SW 1271 (cell line): ENCODE measurements around the gene MED9.

Experiments
- DNase-seq, 2 experiments: peaks; one replicate each; lab custom pipeline; 2025; lab: John Stamatoyannopoulos, UW

Gene MED9

DNA sequence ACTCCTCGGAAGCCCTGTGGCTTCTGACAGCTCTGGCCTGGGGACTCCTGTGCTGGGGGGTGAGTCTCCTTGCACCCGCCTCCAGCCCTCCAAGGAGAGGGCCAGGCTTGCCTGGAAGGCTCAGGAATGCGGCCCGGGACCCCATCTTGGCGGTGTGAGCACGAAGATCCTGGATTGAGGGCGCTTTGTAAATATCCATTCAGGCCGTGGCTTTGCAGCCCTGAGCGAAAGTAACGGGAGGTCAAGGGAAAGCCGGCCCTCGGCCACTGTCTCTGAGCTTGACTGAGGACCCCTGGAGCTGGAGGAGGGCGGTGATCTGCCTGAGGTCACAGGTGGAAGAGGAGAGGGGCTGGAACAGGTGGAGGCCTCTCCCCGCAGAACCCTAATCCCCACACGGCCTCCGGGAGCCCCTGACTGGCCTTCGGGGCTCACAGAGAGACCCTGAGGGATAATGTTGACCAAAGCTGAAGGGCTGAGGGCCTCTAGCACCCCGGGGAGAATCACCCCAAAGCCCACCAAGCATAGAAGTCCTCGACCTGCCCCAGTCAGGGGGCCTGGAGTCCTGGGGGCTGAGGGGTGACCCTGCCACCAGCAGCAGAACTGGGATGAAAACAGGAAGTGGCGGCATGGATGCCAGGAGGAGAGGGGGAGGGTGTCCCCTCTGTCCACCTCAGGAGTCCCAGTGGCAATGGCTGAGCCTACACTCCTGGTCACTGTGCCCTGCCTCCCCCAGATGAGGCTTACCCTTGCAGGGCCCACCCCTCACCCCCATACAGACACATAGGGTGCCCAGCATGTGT, 27.7 kb downstream of the MED9 start:
- no peak for DNase-seq

DNA sequence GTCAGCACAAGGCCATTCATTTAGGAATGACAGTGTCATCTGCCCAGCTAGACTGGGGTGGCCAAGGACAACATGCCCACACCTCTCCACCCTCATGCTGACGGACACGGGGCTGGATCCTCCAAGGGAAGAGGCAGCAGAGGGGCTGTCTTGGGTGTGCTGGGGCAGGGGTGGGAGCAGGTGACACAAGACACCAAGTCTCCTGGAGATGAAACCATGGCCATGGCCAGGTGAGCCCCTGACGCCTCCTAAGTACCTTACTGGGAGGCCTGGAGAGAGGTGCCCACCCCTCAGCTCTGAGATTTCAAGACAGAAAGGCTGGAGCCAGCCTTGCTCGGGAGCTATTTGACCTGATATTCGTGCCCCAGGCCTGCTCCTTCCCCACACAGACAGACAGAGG, 28.4 kb downstream of the MED9 start:
- DNase-seq: no peak

DNA sequence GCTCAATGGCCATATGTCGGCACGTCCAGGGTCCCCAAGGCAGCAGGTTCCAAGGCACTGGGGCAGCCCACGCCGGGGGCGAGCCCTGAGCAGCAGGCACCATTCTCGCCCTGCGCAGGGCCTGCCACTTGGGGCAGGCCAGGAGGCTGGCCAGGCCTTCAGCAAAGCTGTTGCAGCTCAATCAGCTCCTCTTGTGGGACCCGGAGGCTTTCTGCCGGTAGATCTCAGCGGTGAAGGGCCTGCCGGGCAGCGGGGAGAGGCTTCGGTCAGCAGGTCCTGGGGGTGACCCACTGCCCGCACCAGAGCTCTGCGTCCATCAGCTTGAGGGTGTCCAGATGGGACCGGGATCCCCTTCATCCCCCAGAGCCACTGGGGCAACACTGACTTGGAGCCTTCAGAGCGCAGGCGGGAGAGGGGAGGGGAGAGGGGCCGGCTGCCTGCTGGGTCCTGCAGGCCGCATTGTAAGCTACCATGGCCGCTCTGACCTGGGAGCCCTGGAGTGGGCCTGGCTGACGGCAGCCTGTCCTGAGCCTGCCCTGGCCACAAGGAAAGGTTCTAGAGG, 28.9 kb downstream of the MED9 start:
- no peak for DNase-seq

DNA sequence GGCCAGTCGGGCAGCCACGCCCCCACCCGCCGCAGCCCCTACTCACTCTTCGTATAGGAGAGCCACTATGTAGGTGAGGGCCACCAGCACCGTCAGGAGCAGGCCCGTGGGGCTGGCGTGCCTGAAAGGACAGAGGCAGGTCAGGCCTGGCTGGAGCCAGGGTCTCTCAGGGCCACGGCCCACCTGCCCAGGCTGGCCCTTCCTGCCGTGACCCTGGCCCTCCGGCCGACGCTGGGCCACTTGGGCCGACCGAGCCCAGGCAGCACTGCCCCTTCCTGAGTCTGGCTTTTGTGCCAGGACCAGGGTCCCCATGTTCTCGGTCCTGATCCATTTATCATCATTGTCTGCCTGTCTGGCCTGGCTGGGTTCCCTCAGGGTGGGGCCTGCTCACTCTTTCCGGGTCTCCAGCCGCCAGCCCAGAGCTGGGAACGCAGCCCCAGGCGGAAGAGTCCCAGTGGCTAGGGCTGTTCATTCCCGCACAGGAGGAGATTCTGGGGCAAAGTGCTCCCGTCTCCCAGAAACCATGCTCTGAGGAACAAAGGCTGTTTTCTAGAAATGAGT, 29.5 kb downstream of the MED9 start:
- no peak for DNase-seq

DNA sequence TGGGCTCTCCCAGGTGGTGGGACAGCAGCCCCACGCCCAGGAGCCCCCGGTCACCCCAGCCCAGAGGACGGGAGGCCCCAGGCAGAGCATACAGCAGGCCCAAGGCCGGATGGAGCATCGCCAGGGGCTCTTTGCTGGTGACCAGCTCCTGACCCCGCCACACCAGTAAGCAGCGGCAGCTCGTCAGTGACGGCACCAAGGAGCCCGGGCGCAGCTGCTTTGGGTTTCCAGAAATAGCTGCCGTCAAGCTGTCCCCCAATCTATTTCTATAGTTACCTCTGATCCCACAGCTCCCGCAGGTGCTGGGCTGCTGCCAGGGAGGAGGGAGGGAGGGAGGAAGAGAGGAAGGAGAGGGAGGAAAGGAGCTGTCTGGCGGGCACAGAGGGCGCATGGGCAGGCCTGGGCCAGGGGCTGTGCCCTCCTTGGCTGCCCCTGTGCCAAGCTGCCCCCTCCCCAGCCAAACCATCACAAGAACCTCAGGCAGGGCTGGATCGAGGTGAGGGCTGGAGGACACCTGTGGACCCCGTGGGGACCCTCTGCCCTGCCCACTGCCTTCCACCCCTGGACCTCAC, 30.2 kb downstream of the MED9 start:
- no peak for DNase-seq

DNA sequence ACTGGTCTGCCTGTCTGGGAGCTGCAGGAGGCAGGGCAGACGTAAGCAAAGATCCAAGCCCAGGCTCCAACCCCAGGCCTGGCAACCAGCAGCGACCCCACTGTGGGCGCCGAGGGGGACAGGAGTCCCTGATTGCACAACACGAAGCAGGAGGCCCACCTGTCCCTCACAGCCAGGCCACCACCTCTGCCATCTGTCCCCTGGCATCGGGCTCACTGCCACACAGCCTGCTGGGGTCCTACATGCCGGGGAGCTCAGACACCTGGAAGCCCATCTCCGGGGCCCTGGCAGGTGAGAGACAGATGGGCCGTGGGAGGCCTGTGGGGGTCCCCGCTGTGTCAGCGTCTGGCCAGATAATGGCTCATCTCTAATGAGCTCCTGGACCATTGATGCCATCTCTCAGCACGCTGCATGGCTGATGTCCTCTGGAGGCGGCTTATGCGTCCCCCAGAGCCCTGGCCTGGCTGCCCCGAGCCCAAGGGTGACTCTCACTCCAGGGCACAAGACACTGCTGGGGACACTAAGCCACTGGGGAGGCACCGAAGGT, 30.7 kb downstream of the MED9 start:
- DNase-seq: no peak

DNA sequence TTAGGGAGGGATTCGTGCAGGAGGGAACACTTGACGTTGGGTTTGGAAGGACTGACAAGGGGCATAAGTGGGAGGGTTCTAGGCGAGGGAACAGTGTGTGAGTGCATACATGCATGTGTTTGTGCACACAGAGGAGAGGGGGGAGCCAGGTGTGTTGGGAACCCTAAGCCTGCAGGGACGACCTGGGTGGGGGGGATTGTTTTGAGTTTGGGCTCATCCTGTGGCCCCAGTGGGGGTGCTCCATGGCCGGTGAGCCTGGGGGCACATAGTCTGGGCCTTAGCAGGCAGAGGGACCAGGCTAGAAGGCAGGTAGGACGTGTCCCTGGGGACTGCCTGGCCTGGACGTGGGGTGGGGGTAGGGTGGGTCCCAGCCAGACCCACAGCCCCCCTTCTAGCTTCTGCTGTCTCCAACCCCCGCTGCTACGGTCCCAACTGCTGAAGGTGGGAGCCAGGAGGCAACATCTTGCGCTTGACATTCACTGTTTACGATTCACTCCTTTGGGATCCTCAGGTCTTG, 31.3 kb downstream of the MED9 start:
- DNase-seq: no peak

DNA sequence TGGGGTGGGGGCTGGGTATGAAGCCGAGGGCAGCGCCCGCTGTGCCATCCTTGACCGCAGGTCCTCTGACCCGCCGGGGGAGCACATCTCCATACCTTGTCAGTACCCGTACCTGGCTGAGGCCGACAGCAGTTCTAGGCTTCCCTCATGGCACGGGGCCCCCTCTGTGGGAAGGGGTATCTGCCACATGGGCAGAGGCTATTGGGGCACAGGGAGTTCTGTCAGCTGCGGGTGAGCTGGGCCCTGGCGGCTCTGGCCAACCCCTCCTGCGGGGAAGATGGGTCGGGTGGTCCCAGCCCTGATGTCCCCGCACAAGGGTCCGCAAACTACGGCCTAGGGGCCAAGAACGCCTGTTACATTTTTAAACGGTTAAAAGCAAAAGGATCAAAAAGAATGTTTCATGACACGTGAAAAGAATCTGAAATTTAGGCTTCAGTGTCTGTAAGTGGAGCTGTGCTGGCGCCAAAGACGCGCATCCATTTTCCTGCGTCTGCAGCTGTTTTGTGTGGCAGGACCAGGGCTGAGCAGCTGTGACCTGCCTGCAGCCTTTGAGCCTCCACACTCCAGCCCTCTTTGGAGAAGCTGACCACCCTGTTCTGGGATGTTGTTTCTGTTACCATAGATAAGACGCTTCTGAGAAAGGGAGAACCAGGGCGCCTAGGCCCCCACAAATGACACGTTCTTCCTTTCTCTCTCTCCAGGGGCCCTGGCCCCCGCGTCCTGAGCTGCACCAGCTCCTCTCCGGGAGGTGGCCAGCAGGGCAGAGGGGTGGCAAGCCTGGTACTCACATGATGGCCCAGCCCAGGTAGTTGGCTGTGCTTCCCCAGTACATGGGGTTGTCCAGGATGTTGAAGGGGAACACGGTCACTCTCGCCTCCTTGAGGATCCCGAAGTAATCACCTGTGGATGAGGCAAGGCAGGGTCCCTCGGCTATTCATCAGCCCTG, 32.1 kb downstream of the MED9 start:
- no peak for DNase-seq

DNA sequence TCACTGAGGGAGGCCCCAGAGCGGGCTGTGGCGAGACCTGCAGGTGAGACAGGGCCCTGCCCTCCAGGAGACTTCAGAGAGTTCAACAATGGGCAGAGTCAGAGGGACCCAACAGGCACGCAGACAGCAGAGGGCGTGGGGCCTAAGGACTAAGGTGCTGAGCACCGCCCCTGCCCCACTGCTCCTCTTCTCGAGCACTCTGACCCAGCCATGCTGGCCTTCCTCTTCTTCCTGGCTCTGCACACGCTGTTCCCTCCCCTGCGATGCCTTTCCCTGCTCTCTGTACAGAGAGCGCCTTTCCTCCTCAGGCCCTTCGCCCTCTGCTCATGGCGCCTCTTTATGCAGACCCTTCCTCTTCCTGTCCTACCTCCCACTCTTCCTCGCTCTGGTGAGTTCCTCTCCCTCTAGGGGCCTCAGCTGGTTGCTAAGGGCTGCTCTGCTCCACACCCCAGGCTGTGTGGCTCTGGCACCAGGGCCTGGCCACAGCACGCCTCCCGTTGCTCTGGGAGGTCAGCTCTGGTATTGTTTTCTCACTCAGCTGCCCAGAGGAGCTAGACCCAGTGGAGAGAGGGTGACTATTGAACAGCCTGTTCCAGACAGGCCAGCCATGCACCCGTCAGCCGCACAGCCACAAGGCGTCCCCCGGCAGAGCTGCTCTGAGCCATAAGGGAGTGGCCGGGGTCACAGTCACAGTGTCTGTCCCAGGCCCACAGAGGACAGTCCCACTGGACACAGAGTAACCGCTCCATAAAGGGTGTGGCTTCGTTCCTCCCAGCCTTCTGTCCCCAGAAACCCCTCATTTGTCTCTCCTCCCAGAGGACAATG, 33.0 kb downstream of the MED9 start:
- no peak for DNase-seq

DNA sequence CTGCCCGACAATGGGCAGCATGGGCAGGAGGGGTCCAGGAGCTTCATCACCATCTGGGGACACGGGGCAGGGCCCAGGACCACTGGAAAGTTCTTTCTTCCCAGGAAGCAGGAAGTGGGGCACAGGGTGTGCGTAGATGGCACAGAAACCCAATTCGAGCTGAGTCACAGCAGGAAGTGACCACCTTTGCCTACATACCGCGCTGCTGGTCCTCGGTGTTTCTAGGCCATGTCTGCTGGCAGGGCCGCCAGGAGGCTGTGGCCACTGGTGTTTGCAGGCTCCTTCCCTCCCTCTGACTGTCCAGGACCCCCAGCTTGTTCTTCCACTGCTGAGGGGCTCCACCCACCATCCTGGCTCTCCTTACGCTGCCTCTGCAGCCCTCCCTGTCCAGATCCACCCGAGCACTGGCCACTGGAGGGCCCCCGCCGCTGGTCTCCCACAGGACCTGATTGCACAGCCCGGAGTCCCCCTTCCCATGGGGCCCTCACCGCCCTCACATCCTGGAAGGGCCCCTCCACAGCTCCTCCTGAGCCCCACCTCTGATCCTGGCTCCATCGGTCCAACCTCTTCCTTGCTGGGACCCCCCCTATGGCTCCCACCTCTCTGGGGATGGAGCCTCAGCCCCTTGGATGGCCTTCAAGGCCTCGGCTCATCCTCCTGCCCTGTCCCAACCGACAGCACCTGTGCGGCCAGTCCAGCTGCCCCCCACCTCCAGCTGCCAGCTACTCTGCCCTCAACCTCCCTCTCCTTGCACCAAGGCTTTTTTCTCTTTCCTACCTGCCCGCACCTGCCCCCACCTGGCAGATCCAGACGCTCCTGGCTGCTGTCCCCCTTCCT, 33.9 kb downstream of the MED9 start:
- DNase-seq: no peak

DNA sequence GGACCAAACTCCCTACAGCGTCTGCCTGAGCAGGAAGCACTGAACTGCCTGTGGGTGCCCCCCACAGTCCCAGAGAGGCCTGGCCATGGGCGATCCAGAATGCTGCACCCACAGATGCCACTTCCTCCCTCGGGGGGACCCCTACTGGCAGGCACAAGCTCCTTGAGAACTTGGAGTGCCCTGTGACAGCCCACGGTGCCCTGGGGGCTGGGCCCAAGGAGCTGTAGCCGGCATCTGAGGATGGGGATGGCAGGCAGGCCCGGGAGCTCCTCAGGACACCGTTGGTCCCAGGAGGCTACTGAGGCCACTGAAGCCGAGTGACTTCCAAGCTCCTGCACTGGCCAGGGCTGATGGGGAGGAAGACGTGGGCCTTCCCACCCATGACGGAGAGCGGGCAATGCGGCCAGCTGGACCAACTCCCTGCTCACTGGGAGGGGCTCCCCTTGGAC, 34.5 kb downstream of the MED9 start:
- DNase-seq: no peak

DNA sequence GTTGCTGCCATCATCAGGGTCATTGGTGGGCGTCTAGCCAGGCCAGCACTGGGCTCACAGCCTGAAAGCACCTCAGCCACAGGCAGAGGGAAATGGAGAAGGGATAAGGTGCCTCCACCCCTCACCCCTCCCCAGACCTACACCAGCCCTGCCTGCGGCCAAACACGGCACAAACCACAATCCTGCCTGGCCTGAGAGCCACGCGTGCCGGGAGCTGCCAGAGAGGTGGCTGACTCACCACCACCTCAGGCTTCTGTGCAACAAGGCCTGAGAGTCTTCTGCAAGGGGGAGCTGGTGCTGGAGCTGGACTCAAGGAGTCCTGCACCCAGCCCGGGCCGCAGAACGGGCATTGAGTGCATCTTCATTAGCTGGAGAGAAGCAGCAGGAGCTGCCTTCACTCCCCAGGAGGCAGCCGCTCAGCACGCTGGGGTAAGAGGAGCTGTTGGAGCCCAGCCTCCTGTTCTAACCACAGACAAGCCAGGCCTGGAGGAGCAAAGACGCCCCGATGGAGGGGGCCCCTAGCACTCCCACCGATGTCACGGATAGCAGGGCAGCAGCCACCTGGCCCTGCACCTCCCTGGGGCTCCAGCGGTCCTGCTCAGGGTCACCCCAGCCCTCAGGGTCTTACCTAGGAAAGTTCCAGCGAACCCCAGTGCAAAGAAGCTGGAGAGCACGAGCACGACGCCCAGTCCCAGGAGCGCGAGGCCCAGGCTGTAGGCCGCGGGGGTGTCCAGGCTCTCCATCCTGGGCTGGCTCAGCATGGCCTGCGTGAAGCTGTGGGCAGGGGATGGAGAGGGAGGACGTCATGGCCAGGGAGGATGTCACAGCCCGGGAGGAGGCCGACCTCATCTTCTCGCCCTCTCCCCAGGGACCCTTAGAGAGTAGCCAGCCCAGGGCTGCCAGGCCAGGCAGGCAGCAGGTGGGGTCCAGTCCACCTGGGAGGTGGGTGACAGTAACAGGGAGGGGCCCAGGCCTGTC, 35.4 kb downstream of the MED9 start:
- DNase-seq: no peak

DNA sequence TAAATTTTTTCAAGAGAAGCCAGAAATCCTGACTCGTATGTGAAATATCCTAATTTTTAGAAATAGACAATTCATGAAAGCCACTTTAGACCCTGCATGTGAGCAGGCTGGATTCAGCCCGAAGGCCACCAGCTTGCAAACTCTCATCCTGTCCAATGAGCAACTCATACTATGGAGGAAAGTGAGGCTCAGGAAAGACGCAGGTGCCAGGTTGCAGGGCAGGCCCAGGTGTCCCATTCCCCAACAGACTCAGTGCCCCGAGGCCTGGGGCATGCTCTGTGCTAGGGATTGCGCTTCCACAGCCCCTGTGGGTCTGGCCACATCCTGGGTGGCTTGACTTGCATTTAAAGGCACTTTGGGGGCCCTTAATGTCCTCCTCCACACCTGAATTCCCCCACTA, 36.1 kb downstream of the MED9 start:
- DNase-seq: no peak

DNA sequence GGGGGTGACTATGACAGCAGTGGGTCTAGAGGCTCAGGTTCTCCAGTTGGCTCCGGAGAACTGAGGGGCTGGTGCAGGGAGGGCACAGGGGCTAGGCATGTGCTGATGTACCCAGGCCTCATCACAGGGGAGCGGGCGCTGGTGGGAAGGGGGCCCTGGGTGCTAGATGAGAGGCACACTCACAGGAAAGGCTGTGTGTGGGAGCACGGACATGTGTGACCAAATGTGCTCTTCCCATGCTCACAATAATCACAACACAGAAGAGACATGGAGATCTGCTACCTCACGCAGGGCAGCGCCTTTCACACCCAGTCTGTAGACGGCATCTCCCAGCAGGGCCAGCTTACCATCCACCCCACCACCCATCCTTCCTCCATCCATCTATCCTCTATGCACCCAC, 36.8 kb downstream of the MED9 start:
- DNase-seq: no peak

DNA sequence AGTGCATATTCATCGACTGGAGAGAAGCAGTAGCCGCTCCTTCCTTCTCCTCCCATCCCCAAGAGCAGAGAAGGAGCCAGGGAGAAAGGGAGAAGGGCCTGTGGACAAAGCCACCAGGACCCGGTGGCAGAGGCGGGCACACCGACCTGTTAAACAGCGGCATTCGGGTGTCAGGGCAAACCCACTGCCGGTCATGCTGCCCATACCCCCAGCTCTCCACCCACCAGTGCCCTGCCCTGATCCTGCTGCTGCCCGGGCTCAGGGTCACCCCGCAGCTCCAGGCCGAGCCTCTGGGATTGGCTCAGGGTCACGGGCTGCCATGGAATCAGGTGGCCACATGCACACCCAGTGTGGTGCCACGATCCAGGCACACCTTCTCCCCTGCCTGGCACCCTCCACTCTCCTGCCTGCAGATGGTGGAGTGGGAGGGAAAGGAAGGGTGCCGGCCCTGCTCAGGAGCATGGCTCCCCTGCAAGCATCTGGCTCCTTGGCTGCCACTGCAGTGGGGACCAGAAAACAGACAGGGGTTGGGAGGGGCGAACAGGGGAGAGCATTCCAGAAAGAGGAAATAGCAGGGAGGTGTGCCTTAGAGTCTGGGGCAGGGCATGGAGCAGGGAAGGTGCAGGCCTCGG, 37.7 kb downstream of the MED9 start:
- no peak for DNase-seq

DNA sequence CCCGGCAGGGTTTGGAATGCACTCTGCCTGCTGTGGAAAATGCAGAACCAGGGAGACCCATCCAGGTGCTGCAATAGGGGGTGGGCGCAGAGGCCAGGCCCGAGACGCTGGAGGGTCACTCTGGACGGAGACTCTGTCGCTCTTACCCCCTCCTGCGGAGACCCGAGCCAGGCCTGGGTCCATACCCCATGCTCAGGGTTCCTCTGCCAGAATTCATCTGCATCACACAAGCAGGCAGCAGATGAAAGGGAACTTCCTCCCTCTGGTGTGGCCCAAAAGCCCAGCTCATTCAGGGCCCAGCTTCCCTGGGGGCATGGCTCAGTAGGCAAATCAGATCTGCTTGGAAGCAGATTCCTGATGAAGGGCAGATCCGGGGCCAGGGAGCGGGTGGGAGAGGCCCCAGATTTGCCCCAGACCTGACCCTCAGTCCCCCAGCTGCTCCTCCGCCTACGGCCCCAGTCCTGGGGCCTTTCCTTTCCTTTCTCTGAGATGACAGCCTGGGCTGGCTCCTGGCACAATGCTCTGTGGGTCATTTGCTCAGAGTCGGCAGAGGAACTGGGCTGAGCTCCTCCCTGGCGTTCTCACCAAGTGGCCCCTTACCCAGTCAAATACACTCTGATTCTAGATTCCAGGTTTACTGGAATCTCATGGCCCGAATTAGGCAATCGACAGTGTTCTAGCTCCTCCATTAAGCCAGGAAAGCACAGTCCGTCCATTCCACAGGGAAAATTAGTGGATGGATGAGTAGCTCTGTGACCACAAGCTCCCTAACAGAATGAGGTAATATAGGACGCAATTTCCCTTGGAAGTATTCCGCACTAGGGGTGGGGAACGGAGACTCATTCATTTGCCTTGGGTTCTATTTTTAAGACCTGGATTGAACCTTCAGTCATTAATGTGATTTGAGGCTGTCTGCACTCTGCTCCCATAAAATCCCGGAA, 38.5 kb downstream of the MED9 start:
- no peak for DNase-seq
